Subcutaneous adipose tissue (tissue), 4 donors: ENCODE results near the gene IQCC. TPM values are rescaled to one million over a fixed set of nuclear protein-coding genes. Genes with fewer than 3 reads are reported as not detected.

Experiments
- total RNA-seq, 4 donors: library from RNA; depleted of rRNA; stranded (reverse); fragments of >200 nt; gene quantifications; one replicate each; pipeline ENCODE4 v1.1.0, GENCODE V29; 2016
- TF ChIP-seq, protein P1 (sequence below): fragments of 450-650 bp; IDR thresholded peaks from one replicate; pipeline ENCODE4 v1.5.1; 2016; ENCODE audit warnings: low read depth, mild to moderate bottlenecking, control low read depth, antibody characterized with exemption, moderate library complexity

IQCC gene
- total RNA-seq, 4 donors from 2014 or later = 0.85 to 1.5 (median 1.1) TPM; not detected in 1

GRCh38 chr1:32221581-32221979 lies 16.1 kb downstream of the IQCC start:
- TF ChIP-seq, protein P1, sequence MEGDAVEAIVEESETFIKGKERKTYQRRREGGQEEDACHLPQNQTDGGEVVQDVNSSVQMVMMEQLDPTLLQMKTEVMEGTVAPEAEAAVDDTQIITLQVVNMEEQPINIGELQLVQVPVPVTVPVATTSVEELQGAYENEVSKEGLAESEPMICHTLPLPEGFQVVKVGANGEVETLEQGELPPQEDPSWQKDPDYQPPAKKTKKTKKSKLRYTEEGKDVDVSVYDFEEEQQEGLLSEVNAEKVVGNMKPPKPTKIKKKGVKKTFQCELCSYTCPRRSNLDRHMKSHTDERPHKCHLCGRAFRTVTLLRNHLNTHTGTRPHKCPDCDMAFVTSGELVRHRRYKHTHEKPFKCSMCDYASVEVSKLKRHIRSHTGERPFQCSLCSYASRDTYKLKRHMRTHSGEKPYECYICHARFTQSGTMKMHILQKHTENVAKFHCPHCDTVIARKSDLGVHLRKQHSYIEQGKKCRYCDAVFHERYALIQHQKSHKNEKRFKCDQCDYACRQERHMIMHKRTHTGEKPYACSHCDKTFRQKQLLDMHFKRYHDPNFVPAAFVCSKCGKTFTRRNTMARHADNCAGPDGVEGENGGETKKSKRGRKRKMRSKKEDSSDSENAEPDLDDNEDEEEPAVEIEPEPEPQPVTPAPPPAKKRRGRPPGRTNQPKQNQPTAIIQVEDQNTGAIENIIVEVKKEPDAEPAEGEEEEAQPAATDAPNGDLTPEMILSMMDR = no peak

GRCh38 chr1:32221980-32222755 lies 16.7 kb downstream of the IQCC start, which contains the start of the genes EIF3I and TMEM234:
Gene EIF3I, plus strand, starts transcription at chr1:32222407. Its CDS starts 35 bp downstream, at chr1:32222442.
Gene TMEM234, minus strand, starts transcription at chr1:32222353. Its CDS starts 31 bp downstream, at chr1:32222322.
- TF ChIP-seq, protein P1 = no peak

DNA sequence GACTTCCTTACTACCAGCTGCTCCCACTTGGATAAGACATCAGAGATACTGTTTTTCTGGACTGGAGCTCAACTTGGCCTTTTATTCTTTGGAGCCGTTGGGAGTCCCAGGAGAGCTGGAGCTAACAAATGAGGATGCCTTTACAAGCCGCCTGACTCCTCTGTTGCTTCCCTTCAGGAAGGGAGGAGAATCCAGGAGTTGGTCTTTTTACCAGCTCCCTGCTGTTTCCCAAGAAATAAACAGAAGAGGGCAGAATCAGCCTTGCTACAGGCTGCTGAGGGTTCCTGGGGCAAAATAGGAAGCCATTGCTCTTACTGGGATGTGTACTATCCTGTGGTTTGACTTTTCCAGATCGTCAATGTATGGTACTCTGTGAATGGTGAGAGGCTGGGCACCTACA lies 18.2 kb downstream of the IQCC start:
- TF ChIP-seq, protein P1 = no peak

- TF ChIP-seq, protein P1 = no peak
Measured at GRCh38 chr1:32224285-32224684, 18.8 kb downstream of the IQCC start.

GRCh38 chr1:32228771-32229170 lies 23.3 kb downstream of the IQCC start:
- TF ChIP-seq, protein P1 = no peak

GRCh38 chr1:32231843-32232432 lies 26.5 kb downstream of the IQCC start:
- TF ChIP-seq, protein P1 = no peak

DNA sequence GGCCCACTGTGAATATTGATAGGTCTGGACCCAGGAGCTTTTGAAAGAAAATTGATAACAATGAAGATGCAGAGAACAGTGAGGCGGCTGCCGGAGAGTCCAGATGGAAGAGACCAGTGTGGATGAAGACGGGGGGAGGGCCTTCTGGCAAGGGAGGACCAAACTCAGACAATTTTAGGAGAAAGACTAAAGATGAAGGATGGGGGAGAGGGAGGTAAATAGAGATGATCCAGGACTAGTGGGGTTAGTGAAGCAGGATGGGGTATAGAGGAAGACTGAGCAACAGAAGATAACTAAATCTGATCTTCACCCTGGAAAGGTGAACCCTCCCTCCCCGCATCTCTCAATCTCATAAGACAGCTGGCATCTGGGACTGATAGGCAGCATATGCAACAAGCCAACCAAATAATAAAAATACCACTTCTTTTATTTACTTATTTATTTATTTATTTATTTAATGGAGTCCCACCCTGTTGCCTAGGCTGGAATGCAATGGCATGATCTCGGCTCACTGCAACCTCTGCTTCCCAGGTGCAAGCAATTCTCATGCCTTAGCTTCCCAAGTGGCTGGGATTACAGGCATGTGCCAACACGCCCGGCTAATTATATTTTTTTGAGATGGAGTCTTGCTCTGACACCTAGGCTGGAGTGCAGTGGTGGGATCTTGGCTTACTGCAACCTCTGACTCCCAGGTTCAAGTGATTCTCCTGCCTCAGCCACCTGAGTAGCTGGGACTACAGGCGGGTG lies 27.3 kb downstream of the IQCC start:
- TF ChIP-seq, protein P1 = no peak
